G401.6 (cell line): ENCODE results near the gene RGR.
"Not testable (repeated sequence)": the region's sequence is repeated elsewhere in the genome, so short reads cannot be mapped to it uniquely, and the experiment has no call there.

Experiments
- FAIRE-seq: peaks from 2 replicates; lab custom pipeline; 2012; peaks lifted over from hg19 to GRCh38; lab: Jason Lieb, UNC

RGR gene

DNA sequence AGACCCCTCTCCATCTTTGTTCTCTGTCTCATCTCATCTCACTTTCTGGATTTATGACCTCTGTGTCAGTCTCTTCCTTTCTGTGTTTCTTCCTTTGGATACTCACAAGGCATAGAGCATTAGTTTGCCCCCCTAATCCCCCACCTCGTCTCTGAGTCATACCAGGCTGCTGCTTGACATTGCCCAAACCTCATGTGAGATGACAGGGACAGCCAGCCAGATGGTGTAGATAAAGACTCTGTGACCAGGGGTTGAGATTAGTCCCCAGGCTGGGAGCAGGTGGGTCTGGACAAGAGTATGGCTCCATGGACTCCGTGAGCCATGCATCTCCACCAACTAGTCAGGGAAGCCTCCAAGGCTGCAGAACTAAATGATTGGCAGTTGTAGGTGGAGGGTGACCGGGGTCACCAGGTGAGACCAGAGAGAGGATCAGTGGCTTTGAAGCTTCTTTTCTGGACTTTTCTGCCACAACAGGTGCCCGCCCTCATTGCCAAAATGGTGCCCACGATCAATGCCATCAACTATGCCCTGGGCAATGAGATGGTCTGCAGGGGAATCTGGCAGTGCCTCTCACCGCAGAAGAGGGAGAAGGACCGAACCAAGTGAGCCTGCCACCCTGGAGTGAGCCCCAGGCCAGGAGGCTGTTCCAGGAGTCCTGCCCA lies 13.3 kb downstream of the RGR start:
- FAIRE-seq, result no peak

GRCh38 chr10:84261236-84261915 lies 16.5 kb downstream of the RGR start:
- no peak for FAIRE-seq

- FAIRE-seq, result no peak
Observed at GRCh38 chr10:84262190-84262956, 17.5 kb downstream of the RGR start.

- FAIRE-seq, result no peak
Observed at GRCh38 chr10:84263716-84264115, 18.9 kb downstream of the RGR start.

GRCh38 chr10:84264611-84265141 lies 19.8 kb downstream of the RGR start:
- FAIRE-seq, result no peak

DNA sequence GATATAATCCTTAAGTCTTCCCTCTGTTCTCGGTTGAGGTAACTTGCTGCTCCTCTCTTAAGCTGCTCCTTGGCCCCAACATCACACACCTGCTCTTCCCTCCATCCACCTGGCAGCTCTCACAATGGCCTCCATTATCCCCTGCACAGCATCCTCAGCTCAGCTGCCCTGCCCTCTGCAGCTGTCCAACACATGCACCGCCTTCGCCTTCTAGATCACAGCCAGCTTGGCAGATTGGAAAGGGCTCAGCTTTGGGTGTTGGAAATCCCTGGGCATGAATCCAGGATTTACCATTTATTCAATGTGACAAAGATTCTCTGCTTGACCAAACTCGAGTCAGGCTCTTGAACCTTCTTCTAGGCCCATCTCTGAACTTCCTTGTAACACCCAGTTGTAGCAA lies 20.6 kb downstream of the RGR start:
- FAIRE-seq, result no peak

- no peak for FAIRE-seq
Observed at GRCh38 chr10:84267503-84268126, 22.8 kb downstream of the RGR start.

GRCh38 chr10:84269162-84269561 lies 24.3 kb downstream of the RGR start:
- no peak for FAIRE-seq

- FAIRE-seq, result no peak
Observed at GRCh38 chr10:84269773-84270172, 24.9 kb downstream of the RGR start.

DNA sequence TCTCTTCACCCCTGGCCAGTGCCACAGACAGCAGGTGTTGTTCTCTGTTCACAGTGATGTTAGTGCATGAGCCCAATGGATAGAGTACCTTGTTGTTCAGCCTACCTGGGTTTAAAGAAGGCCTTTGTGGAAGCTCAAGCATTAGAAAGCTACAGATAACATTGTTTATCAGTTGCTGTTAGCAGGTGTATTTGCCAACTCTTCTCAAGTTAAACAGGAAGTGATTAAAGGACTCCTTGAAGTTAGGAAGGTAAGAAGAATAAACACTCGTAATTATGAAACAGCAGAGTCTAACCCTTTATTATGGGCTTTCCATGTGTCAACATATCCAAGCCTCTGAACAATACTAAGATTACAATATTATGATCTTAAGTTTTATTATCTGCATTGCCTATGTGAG lies 25.9 kb downstream of the RGR start:
- FAIRE-seq, result no peak

DNA sequence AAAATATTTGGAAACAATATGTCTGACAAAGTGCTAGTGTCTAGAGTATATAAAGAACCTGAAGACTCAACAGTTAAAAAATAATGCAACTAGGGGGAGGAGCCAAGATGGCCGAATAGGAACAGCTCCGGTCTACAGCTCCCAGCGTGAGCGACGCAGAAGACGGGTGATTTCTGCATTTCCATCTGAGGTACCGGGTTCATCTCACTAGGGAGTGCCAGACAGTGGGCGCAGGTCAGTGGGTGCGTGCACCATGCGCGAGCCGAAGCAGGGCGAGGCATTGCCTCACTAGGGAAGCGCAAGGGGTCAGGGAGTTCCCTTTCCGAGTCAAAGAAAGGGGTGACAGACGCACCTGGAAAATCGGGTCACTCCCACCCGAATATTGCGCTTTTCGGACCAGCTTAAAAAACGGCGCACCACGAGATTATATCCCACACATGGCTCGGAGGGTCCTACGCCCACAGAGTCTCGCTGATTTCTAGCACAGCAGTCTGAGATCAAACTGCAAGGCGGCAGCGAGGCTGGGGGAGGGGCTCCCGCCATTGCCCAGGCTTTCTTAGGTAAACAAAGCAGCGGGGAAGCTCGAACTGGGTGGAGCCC lies 35.1 kb downstream of the RGR start:
- not testable (repeated sequence) for FAIRE-seq

GRCh38 chr10:84286695-84287094 lies 41.8 kb downstream of the RGR start:
- FAIRE-seq, result no peak

DNA sequence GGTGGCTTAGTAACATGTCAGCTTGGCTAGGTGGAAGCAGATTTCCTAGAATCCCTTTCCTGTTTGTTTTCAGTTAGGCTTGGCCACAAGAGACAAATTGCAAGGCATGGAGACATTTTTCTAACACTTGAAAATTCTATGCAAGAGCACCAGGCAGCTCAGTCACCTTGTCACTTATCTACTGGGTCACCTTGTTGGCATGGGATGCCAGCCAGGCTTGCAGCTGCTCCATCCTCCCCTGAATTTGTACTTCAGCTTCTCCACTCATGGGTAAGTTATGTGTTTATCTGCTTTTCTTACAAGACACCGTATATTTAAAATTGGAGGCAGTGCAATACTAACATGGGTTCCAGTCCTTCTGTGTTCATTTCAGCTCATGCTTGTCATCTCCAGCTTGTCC lies 43.3 kb downstream of the RGR start:
- FAIRE-seq, result no peak

DNA sequence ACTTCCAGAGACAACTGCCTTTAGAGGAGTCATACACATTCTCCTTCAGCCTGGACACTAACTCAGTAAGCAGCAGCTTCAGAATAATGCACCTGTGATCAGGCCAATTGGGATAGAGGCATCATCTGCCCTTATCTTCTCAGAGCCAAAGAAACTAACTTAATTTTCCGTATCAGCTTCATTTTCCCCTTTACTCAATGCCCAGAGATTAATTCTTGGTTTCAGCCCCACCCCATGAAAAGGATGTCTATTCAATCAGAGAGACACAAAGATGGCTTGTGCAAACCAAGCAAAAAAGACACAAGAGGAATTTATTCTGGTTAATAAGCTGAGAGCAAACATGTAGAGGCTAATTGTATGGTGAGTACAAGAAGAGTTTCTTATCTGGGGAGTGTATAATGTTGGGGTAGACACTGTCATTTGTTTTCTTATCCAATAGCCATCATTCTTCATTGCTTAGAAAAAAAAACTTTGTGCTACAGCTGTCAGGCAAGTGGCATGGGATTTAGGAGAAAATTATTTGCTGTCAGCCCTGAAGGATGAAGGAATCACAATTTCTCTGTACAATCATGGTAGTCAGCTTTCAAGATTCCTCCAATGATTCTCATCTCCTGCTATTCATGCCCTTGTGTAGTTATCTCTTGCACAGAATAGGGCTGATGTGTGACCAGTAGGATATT lies 44.8 kb downstream of the RGR start:
- FAIRE-seq, result no peak

DNA sequence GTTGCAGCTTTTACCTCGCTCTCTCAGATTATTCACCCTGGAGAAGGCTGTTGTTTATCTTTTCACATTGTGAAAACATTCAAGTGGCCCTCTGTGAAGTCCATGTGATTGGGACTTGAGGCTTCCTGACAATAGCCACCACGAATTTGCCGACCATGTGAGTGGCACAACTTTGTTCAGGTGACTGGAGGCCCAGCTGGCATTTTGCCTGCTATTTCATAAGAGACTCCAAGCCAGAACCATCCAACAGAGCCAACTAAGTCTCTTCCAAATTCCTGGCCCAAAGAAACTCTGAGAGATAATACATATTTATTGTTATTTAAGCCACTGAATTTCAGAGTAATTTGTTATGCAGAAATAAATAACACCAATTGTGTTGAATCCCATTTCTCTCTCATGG lies 45.4 kb downstream of the RGR start:
- no peak for FAIRE-seq

- FAIRE-seq, result no peak
Observed at GRCh38 chr10:84291384-84291783, 46.5 kb downstream of the RGR start.

GRCh38 chr10:84292502-84292901 lies 47.6 kb downstream of the RGR start:
- FAIRE-seq, result no peak

GRCh38 chr10:84293171-84293570 lies 48.3 kb downstream of the RGR start:
- no peak for FAIRE-seq

DNA sequence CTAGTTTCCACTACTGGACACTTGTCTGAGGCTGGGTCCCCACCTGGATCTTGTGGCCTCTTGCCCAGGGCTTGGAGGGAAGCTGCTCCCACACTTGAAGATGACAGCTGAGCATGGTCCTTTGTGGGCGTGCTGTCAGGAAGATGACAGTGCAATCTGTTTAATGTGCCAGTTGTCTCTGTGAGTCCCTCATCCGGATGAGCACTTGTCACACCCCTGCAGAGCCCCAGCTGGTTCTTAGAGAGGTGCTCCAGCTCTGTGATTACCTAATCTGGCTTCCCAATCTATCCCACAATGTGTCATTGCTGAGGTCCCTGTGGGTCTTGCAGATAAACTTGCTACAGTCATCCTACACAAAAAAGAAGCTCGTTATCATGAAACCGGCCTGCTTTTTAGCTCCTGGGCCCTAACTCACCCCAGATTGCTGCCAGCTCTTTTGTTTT lies 48.7 kb downstream of the RGR start:
- no peak for FAIRE-seq

DNA sequence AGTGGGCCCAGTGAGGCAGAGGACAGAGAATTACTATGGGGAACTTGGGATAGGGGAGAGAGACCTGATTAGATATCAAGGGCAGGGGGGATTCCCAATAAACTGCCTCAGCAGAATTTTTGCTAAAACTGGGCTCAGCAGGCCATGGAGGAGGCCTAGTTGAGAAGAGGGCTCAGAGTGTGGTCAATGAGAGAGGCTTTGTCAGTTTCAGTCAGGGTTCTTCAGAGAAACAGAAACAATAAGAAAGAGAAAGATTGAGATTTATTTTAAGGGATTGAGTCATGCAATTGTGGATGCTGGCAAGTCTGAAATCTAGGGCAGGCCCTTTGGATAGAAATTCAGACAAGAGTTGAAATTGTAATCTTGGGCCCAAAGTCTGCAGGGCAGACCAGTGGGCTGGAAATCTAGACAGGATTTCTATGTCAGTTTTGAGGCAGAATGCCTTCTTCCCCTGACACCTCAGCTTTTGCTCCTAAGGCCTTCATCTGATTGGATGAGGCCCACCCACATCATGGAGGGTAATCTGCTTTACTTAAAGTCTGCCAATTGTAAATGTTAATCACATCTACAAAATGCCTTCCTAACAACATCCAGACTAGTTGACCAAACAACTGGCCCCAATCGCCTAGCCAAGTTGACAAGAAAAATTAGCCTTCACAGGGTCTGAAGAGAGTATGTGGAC lies 50.1 kb downstream of the RGR start:
- no peak for FAIRE-seq
